Adrenal gland (tissue), 5 donors: Measurements from ENCODE around the gene COL8A1.

Experiments
- POLR2A ChIP-seq, 2 donors: fragments of 450-650 bp; IDR thresholded peaks; one replicate each; pipeline ENCODE4 v1.6.1; 2017; ENCODE audit warnings: antibody characterized with exemption in 2 of 2, mild to moderate bottlenecking in 2 of 2, moderate library complexity in 1 of 2
- TF ChIP-seq, protein P1 (sequence below), 6 experiments: fragments of 450-650 bp in 4 of 6; fragments of 200-600 bp in 2 of 6; sonication (generic) in 1 of 6; IDR thresholded peaks; 1 replicate in 5 of 6; 2 replicates in 1 of 6; pipeline versions ENCODE4 v1.5.1 to v1.8.0; 2016 to 2021; ENCODE audit warnings: antibody characterized with exemption in 6 of 6, mild to moderate bottlenecking in 2 of 6, moderate library complexity in 1 of 6
- donor health status: DM: no; HTN: no; CAD: no.

DNA sequence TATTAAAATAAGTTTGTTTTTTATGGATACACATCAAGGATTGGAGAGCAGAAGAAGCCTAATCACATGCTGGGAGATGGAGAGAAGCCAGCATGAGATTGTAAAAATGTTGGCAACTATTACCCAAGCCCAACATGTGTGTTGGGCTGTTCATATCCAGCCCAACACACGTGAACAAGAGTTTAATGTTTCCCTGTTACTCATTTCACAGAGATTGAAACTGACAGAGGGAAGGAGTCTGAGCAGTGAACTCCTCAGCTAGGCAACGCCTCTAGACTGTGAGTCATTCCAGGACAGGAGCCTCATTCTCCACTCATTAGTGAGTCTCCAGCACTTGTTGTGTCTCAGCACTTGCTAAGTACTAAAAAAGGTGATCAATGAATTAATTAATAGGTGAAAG lies 136.1 kb downstream of the COL8A1 start:
- TF ChIP-seq, protein P1, sequence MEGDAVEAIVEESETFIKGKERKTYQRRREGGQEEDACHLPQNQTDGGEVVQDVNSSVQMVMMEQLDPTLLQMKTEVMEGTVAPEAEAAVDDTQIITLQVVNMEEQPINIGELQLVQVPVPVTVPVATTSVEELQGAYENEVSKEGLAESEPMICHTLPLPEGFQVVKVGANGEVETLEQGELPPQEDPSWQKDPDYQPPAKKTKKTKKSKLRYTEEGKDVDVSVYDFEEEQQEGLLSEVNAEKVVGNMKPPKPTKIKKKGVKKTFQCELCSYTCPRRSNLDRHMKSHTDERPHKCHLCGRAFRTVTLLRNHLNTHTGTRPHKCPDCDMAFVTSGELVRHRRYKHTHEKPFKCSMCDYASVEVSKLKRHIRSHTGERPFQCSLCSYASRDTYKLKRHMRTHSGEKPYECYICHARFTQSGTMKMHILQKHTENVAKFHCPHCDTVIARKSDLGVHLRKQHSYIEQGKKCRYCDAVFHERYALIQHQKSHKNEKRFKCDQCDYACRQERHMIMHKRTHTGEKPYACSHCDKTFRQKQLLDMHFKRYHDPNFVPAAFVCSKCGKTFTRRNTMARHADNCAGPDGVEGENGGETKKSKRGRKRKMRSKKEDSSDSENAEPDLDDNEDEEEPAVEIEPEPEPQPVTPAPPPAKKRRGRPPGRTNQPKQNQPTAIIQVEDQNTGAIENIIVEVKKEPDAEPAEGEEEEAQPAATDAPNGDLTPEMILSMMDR (IDR thresholded peaks at IDR 0.05), result no peak
- no peak for TF ChIP-seq POLR2A (IDR thresholded peaks at IDR 0.05)
